HG03521 (cell line): ENCODE measurements around the gene VIM.
"Not testable (repeated sequence)": the region's sequence is repeated elsewhere in the genome, so short reads cannot be mapped to it uniquely, and the experiment has no call there.

Experiments used
- ATAC-seq: cut with Tn5 transposase; IDR thresholded peaks from one replicate; pipeline ENCODE4 v1.9.1; 2021; ENCODE audit warnings: mild to moderate bottlenecking, moderate library complexity; ENCODE audit not compliant: unreplicated experiment

The VIM gene

DNA sequence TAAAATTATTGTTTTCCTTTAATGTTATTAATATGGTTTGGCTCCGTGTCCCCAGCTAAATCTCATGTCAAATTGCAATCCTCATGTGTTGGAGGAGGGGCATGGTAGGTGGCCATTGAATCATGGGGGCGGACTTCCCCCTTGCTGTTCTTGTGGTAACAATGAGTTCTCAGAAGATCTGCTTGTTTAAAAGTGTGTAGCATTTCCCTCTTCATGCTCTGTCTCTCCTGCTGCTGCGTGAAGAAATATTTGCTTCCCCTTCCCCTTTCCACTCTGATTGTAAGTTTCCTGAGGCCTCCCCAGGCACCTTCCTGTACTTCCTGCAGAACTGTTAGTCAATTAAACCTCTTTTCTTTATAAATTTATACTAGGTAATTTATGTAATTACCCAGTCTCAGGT, 27.5 kb downstream of the VIM start:
- ATAC-seq = no peak

DNA sequence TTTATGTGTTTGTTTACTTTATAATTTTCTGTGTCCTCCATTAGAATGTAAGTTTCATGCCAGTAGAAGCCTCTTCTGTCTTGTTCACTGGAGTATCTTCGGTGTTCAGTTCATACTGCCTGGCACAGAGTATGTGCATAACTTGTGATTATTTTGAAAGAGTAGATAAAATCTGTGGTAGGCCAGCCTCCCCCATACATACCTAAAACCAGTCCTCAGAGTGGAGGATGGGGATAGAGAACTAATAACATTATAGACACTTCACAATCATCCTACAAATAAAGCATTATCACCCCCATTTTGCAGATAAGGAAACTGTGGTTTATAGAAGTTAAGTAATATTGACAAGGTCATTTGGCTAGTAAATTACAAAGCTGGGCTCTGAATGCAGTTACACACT, 28.0 kb downstream of the VIM start:
- no peak for ATAC-seq

DNA sequence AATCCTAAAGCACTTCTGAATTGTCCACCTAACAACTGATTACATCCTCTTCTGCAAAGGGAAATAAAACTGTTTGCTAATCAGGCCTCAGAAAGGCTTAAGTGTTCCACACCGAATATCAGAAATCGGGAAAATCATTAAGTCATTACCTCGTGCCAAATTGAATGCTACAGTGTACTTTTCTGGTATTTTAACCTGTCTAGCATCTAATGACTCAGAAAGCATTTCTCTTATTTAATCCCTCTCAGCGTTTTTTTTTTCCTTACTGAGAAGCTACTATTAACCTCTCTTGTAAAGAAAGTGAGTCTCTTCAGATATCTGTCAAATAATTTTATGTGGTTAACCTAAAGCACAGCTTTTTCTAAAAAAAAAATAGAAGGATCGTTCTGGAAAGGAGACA, 28.6 kb downstream of the VIM start:
- no peak for ATAC-seq

DNA sequence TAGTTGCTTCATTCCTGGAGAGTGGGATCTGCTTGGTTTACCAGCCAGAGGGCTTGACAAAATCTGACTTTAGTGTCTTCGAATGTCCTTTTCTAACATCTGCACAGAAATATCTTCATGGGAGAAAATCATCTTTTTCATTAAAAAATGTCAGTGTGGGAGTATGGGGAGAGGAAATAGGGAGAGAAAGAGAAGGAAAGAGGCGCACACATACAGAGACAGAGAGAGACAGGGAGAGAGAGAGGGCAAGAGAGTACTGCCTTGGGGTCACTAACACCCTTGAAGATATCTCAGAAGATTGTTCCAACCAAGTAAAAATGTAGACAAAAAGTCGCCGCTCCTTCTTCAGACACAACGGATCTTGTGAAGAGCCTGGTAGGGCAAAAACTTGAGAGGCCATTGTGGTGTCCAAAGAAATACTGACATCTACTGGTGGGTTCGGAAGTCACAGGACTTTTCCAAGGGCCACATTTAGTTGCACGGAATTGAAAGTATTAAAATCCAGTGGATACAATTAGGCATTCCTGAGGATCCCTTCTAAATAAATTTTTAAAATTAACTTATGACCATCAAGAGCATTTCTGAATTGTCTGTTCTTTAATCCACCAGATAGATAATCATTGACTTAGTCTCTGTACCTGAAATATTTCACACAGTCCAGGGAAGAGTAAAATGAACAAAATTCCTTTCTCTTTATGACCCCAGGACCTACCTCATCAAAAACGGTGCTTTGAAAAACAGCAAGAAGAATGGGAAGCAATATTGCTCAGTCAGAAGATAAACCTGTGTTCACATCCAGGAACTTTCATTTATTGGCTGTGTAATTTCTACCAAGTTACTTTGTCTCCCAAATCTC, 29.7 kb downstream of the VIM start:
- no peak for ATAC-seq

DNA sequence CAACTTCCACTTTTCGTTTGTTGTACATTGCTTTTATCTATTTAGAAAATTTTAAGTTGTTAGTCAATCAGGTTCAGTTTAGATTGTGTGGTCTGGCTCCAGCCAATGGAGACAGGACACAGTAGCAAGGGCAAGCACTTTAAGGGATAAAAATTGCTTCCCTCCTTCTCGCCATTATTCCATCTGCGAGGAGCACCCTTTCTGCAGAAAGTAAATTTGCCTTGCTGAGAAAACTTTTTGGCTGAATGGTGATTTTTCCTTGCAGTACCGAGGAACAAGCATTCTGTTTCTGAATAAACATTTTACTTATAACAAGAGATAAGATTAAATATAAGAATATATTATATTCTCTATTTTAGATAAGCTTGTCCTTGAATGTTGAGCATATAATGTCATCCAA, 34.5 kb downstream of the VIM start:
- no peak for ATAC-seq

DNA sequence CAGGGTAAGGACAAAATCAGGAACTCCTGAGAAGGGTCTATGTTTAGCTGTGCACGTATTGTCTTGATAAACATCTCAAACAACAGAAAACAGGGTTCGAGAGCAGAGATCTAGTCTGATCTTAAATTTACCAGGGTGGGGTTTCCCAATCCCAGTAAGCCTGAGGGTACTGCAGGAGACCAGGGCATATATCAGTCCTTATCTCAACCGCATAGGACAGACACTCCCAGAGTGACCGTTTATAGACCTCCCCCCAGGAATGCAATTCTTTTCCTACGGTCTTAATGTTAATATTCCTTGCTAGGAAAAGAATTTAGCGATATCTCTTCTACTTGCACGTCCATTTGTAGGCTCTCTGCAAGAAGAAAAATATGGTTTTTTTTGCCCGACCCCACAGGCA, 35.5 kb downstream of the VIM start:
- ATAC-seq = no peak

DNA sequence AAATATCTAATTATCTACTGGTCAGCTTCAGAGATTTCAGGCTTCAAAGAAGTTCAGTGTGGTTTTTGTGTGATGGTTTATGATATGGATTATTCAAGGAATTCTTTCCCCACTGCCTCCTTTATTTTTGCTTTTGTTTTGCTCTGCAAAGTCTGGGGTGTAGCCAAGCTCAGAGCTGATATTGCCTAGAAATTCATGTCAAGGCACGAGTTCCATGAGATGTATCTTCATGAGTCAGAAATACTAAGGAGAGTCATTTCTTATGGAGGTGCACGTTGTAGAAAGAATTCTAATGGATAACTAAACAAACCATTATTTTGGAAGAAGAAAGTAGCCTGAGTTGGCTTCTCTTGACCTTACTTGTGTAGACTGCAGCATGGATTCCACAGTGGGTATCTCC, 37.4 kb downstream of the VIM start:
- ATAC-seq = no peak

DNA sequence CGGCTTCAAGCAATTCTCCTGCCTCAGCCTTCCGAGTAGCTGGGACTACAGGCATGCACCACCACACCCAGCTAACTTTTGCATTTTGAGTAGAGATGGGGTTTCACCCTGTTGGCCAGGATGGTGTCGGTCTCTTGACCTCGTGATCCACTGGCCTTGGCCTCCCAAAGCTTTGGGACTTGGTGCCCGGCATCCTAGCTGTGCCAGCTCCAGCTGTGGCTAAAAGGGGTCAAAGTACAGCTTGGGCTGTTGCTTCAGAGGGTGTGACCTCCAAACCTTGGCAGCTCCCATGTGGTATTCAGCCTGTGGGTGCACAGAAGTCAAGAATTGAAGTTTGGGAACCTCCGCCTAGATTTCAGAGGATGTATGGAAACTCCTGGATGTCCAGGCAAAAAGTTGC, 38.5 kb downstream of the VIM start:
- not testable (repeated sequence) for ATAC-seq

DNA sequence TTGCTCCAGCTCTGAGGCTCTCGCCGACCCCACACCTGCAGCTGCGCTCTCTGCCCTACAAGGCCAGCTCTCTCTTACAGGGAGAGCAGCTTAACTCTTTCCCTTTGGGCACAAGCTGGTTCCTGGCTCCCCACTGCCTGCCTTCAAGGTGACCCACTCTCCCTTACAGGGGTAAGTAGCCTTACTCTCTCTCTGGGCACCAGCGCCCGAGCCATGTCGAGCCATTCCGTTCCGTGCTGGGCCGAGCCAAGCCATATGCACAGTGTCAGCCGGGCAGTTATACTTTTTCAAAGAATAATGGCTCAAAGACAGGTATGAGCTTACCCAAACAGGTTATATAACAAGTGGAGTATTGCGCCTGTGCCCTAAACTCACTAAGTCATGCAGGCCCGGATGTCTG, 44.6 kb downstream of the VIM start:
- no peak for ATAC-seq

DNA sequence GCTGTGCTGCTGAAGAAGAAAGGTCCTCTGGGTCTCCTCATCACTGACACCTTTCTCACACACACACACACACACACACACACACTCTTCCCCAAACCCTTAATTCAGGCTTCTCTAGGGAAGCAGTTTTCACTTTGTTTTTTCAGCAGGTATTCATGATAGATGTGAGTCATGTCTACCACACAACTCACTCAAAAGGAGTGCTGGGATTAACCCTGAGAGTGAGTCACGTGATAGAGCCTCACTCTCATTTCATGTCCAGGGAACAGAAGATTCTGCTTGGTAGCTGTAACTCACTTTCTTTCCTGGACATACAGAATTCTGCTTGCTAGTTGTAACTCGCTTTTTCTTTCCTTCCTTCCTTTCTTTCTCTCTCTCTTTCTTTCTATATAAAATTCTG, 45.4 kb downstream of the VIM start:
- no peak for ATAC-seq

DNA sequence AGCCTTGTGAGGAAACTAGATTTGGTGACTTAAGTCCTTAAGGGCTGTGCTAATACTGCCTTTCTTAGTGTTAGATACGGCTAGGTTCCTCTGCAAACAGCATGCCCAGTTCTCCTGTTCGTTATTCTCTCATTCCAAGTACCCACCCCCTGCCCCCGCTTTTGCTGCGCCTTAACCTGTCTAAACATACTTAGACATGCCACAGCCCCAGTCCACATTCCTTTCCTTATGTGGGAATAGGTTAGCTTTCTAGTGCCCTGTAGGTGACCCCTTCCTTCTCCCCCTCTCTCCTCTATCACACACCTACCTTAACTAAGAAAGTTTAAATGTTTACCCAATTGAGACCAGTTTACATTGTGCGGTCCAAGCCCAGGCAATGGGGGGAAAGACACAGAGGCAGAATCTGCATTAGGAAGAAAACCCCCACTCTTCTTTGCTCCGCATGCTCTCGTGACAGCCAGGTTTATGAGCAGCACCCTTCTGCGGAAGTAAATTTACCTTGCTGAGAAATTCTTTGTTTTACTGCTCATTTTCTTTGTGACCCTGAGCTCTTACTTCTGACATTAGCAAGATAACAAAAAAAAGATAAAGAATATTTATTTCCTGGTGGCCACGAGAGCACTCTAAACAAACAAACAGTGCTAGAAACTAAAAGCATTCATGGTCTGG, 48.8 kb downstream of the VIM start:
- ATAC-seq = no peak

DNA sequence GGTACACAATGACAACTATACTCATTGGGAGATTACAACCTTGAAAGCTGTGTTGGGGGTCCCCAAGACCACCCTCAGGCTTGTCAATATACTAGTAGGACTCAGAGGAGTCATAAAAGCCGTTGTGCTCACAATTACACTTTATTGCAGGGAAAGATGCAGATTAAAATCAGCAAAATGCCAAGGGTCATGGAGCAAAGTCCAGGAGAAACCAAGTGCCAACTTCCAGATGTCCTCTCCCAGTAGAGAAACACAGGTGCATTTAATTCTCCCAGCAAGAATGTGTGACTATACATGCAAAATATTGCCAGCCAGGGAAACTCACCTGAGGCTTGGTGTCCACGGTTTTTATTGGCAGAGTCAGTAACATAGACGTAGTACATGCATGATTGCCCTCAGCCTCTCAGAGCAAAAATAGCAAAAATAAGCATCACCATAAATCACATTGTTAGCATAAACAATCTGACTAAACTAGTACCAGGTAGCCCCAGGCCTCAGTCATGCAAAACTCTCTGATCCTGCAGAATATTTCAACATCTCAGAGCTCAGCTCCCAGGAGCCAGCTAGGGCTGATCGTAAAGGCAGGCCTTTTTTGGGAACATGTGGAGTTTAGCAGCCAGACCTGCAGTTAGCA, 50.7 kb downstream of the VIM start:
- ATAC-seq = no peak

DNA sequence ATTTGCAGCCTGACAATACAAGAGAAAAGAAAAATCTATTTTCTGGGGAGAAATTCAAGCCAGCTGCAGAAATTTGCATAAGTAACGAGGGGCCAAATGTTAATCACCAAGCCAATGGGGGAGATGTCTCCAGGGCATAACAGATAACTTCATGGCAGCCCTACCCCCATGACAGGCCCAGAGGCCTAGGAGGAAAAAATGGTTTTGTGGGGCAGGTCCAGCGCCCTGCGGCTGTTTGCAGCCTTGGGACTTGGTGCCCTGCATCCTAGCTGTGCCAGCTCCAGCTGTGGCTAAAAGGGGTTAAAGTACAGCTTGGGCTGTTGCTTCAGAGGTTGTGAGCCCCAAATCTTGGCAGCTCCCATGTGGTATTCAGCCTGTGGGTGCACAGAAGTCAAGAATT, 54.3 kb downstream of the VIM start:
- ATAC-seq = no peak

DNA sequence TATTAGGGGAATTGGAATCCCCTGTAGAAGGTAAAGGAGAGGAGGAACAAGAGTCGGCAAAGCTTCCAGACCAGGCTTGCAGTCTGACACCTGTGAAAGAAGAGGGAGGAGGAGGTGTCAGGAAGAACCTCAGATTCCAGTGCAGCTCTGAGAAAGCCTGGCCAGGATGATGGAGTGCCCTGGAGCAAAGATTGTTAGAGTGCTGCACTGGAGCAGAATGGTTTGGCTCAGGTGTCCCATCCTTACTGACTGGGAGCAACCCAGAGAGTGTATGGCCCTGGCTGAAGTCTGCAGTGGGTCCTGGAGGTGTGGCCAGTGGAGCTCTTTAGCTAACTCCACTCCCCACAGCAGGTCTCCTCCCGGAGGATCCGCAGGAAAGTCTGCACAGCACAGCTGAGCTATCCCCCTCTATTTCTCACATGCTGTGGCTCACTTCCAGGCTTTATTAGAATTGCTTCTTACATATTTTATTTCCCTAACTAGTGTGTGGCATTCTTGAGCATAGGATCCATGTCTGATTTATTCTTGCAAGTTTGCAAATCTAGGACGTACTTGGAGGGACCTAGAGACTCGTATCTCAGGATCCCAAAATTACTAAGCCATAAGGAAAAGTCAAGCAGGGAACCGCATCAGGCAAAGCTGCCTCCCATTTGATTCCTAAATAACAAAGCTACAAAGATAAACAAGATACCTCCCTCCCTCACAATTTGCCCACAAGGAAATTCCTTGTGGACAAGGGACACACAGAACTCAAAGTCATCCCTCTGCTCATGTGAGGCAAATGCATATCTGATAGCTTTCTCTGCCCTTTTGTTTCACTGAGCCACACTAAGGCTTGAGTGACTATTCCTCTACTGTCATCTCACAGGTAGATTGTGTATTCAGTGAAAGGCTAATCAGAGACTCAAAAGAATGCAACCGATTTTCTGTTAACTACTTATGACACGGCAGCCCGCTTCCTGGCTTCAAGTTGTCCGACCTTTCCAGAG, 58.8 kb downstream of the VIM start:
- no peak for ATAC-seq
